ENCODE measurements around the gene TUSC2. TPM values are rescaled to one million over a fixed set of nuclear protein-coding genes. Genes with fewer than 3 reads are reported as not detected.

The TUSC2 gene
- total and polyA plus RNA-seq, 2 of the 8 experiments (the other 6 are each of a cell fraction or from before 2014, with no cell fraction given), result 33.3 to 65.4 TPM

- TF ChIP-seq, protein P1, sequence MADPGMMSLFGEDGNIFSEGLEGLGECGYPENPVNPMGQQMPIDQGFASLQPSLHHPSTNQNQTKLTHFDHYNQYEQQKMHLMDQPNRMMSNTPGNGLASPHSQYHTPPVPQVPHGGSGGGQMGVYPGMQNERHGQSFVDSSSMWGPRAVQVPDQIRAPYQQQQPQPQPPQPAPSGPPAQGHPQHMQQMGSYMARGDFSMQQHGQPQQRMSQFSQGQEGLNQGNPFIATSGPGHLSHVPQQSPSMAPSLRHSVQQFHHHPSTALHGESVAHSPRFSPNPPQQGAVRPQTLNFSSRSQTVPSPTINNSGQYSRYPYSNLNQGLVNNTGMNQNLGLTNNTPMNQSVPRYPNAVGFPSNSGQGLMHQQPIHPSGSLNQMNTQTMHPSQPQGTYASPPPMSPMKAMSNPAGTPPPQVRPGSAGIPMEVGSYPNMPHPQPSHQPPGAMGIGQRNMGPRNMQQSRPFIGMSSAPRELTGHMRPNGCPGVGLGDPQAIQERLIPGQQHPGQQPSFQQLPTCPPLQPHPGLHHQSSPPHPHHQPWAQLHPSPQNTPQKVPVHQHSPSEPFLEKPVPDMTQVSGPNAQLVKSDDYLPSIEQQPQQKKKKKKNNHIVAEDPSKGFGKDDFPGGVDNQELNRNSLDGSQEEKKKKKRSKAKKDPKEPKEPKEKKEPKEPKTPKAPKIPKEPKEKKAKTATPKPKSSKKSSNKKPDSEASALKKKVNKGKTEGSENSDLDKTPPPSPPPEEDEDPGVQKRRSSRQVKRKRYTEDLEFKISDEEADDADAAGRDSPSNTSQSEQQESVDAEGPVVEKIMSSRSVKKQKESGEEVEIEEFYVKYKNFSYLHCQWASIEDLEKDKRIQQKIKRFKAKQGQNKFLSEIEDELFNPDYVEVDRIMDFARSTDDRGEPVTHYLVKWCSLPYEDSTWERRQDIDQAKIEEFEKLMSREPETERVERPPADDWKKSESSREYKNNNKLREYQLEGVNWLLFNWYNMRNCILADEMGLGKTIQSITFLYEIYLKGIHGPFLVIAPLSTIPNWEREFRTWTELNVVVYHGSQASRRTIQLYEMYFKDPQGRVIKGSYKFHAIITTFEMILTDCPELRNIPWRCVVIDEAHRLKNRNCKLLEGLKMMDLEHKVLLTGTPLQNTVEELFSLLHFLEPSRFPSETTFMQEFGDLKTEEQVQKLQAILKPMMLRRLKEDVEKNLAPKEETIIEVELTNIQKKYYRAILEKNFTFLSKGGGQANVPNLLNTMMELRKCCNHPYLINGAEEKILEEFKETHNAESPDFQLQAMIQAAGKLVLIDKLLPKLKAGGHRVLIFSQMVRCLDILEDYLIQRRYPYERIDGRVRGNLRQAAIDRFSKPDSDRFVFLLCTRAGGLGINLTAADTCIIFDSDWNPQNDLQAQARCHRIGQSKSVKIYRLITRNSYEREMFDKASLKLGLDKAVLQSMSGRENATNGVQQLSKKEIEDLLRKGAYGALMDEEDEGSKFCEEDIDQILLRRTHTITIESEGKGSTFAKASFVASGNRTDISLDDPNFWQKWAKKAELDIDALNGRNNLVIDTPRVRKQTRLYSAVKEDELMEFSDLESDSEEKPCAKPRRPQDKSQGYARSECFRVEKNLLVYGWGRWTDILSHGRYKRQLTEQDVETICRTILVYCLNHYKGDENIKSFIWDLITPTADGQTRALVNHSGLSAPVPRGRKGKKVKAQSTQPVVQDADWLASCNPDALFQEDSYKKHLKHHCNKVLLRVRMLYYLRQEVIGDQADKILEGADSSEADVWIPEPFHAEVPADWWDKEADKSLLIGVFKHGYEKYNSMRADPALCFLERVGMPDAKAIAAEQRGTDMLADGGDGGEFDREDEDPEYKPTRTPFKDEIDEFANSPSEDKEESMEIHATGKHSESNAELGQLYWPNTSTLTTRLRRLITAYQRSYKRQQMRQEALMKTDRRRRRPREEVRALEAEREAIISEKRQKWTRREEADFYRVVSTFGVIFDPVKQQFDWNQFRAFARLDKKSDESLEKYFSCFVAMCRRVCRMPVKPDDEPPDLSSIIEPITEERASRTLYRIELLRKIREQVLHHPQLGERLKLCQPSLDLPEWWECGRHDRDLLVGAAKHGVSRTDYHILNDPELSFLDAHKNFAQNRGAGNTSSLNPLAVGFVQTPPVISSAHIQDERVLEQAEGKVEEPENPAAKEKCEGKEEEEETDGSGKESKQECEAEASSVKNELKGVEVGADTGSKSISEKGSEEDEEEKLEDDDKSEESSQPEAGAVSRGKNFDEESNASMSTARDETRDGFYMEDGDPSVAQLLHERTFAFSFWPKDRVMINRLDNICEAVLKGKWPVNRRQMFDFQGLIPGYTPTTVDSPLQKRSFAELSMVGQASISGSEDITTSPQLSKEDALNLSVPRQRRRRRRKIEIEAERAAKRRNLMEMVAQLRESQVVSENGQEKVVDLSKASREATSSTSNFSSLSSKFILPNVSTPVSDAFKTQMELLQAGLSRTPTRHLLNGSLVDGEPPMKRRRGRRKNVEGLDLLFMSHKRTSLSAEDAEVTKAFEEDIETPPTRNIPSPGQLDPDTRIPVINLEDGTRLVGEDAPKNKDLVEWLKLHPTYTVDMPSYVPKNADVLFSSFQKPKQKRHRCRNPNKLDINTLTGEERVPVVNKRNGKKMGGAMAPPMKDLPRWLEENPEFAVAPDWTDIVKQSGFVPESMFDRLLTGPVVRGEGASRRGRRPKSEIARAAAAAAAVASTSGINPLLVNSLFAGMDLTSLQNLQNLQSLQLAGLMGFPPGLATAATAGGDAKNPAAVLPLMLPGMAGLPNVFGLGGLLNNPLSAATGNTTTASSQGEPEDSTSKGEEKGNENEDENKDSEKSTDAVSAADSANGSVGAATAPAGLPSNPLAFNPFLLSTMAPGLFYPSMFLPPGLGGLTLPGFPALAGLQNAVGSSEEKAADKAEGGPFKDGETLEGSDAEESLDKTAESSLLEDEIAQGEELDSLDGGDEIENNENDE (IDR thresholded peaks at IDR 0.05; ENCODE audit: insufficient replicate concordance, low read length), result no peak
- TF ChIP-seq POLR2AphosphoS5 (IDR thresholded peaks at IDR 0.05; ENCODE audit: low read depth, low read length) (peak; percentile 42; the same call in 1 of the 2 replicates), TCF12 (IDR thresholded peaks at IDR 0.05; ENCODE audit: low read depth, low read length) (0 out of 2 replicates have a peak, but pooled peaks have one; percentile 69), RAD21 (IDR thresholded peaks at IDR 0.05 in 1 of 2, conservative IDR thresholded peaks at IDR 0.05 in 1 of 2; ENCODE audit: low read depth in 2 of 2, low read length in 2 of 2) (no peak), EP300 (IDR thresholded peaks at IDR 0.05; ENCODE audit: borderline replicate concordance in 1 of 2, low read depth in 2 of 2, low read length in 2 of 2) (no peak), BACH1 (IDR thresholded peaks at IDR 0.05; ENCODE audit: low read length) (no peak), YY1 (IDR thresholded peaks at IDR 0.05; ENCODE audit: low read depth, low read length) (peak; percentile 40; the same call in 1 of the 2 replicates), CREB1 (IDR thresholded peaks at IDR 0.05) (peak; percentile 84)
- TF ChIP-seq, protein P2, sequence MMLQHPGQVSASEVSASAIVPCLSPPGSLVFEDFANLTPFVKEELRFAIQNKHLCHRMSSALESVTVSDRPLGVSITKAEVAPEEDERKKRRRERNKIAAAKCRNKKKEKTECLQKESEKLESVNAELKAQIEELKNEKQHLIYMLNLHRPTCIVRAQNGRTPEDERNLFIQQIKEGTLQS (IDR thresholded peaks at IDR 0.05; ENCODE audit: insufficient read depth, low read depth, low read length), result peak; percentile 58; the same call in 1 of the 2 replicates
Measured at GRCh38 chr3:50358911-50359759, 31.1 kb upstream of the TUSC2 start, which contains the start of gene TMEM115 (continued).
